IPS-20b (cell line): ENCODE data around the gene PACRG.

Source experiments
- H3K27ac ChIP-seq: one replicate; pipeline ENCODE4 v1.5.1; 2013; ENCODE audit warnings: low read length
- H3K27me3 ChIP-seq: 2 replicates; pipeline ENCODE4 v1.6.1; 2013; ENCODE audit warnings: mild to moderate bottlenecking, low read length, inconsistent platforms; ENCODE audit not compliant: insufficient read depth
- H3K36me3 ChIP-seq: 2 replicates; pipeline ENCODE4 v1.6.1; 2013; ENCODE audit warnings: low read depth, mild to moderate bottlenecking, inconsistent platforms, low read length, moderate library complexity; ENCODE audit not compliant: insufficient read depth
- H3K4me1 ChIP-seq: 2 replicates; pipeline ENCODE4 v1.6.1; 2013; ENCODE audit warnings: mild to moderate bottlenecking, control low read depth, inconsistent platforms, low read length, moderate library complexity; ENCODE audit not compliant: insufficient read depth
- H3K4me3 ChIP-seq: 2 replicates; pipeline ENCODE4 v1.5.1; 2013; ENCODE audit warnings: mild to moderate bottlenecking, low read length, inconsistent platforms
- H3K9ac ChIP-seq: 2 replicates; pipeline ENCODE4 v1.6.1; 2013; ENCODE audit warnings: low read depth, mild to moderate bottlenecking, inconsistent platforms, low read length, moderate library complexity
- H3K9me3 ChIP-seq: 2 replicates; pipeline ENCODE4 v1.6.1; 2013; ENCODE audit warnings: mild to moderate bottlenecking, low read depth, low read length, inconsistent platforms; ENCODE audit not compliant: insufficient read depth

Gene PACRG

GRCh38 chr6:162730502-162730901 lies 2.7 kb downstream of the PACRG start:
- Histone ChIP-seq H3K4me1 (peaks cover 7% of the 10 kb centered on the region; the same call in 1 of the 2 replicates), H3K9ac (no peak overlapping the region), H3K36me3 (no peaks in the 10 kb centered on the region), H3K27ac (no peak overlapping the region), H3K9me3 (no peaks in the 10 kb centered on the region), H3K27me3 (peaks cover 9% of the 10 kb centered on the region), H3K4me3 (no peak overlapping the region)

- H3K4me3 ChIP-seq: no peak overlapping the region
- no peaks in the 10 kb centered on the region for H3K27me3 ChIP-seq
- H3K9me3 ChIP-seq: no peaks in the 10 kb centered on the region
- no peaks in the 10 kb centered on the region for H3K36me3 ChIP-seq
- H3K4me1 ChIP-seq: peaks cover 5% of the 10 kb centered on the region; the same call in 1 of the 2 replicates
- H3K27ac ChIP-seq: no peak overlapping the region
- H3K9ac ChIP-seq: no peak overlapping the region
Observed at GRCh38 chr6:162733489-162733888, 5.7 kb downstream of the PACRG start.

- Histone ChIP-seq H3K36me3 (no peaks in the 10 kb centered on the region), H3K9me3 (no peaks in the 10 kb centered on the region), H3K4me1 (peaks cover 5% of the 10 kb centered on the region; the same call in 1 of the 2 replicates), H3K4me3 (no peak overlapping the region), H3K27me3 (no peaks in the 10 kb centered on the region), H3K27ac (no peak overlapping the region), H3K9ac (no peak overlapping the region)
Observed at GRCh38 chr6:162736961-162737360, 9.2 kb downstream of the PACRG start.

- Histone ChIP-seq H3K4me1 (no peaks in the 10 kb centered on the region), H3K9me3 (no peaks in the 10 kb centered on the region), H3K36me3 (no peaks in the 10 kb centered on the region), H3K27ac (no peak overlapping the region), H3K27me3 (no peaks in the 10 kb centered on the region), H3K9ac (no peak overlapping the region), H3K4me3 (no peak overlapping the region)
Observed at GRCh38 chr6:162750776-162751175, 23.0 kb downstream of the PACRG start.

- Histone ChIP-seq H3K9me3 (no peaks in the 10 kb centered on the region), H3K36me3 (no peaks in the 10 kb centered on the region), H3K4me3 (no peak overlapping the region), H3K27ac (no peak overlapping the region), H3K4me1 (no peaks in the 10 kb centered on the region), H3K27me3 (no peaks in the 10 kb centered on the region), H3K9ac (no peak overlapping the region)
Observed at GRCh38 chr6:162751211-162751859, 23.6 kb downstream of the PACRG start.

- no peaks in the 10 kb centered on the region for H3K36me3 ChIP-seq
- H3K9ac ChIP-seq: no peak overlapping the region
- H3K4me1 ChIP-seq: no peaks in the 10 kb centered on the region
- H3K9me3 ChIP-seq: no peaks in the 10 kb centered on the region
- no peak overlapping the region for H3K27ac ChIP-seq
- no peaks in the 10 kb centered on the region for H3K27me3 ChIP-seq
- no peak overlapping the region for H3K4me3 ChIP-seq
Observed at GRCh38 chr6:162753775-162754174, 26.0 kb downstream of the PACRG start.

GRCh38 chr6:162770136-162770535 lies 42.4 kb downstream of the PACRG start:
- Histone ChIP-seq H3K9me3 (no peaks in the 10 kb centered on the region), H3K4me1 (no peaks in the 10 kb centered on the region), H3K4me3 (no peak overlapping the region), H3K9ac (no peak overlapping the region), H3K27ac (no peak overlapping the region), H3K36me3 (no peaks in the 10 kb centered on the region), H3K27me3 (no peaks in the 10 kb centered on the region)

- H3K27me3 ChIP-seq: no peaks in the 10 kb centered on the region
- H3K9me3 ChIP-seq: no peaks in the 10 kb centered on the region
- H3K4me3 ChIP-seq: no peak overlapping the region
- H3K36me3 ChIP-seq: no peaks in the 10 kb centered on the region
- no peaks in the 10 kb centered on the region for H3K4me1 ChIP-seq
- no peak overlapping the region for H3K27ac ChIP-seq
- H3K9ac ChIP-seq: no peak overlapping the region
Observed at GRCh38 chr6:162770955-162771354, 43.2 kb downstream of the PACRG start.

GRCh38 chr6:162772466-162772865 lies 44.7 kb downstream of the PACRG start:
- no peak overlapping the region for H3K9ac ChIP-seq
- no peaks in the 10 kb centered on the region for H3K9me3 ChIP-seq
- H3K4me1 ChIP-seq: no peaks in the 10 kb centered on the region
- no peaks in the 10 kb centered on the region for H3K27me3 ChIP-seq
- no peak overlapping the region for H3K27ac ChIP-seq
- no peaks in the 10 kb centered on the region for H3K36me3 ChIP-seq
- no peak overlapping the region for H3K4me3 ChIP-seq

- Histone ChIP-seq H3K27me3 (no peaks in the 10 kb centered on the region), H3K4me1 (no peaks in the 10 kb centered on the region), H3K36me3 (no peaks in the 10 kb centered on the region), H3K9ac (no peak overlapping the region), H3K9me3 (no peaks in the 10 kb centered on the region), H3K4me3 (no peak overlapping the region), H3K27ac (no peak overlapping the region)
Observed at GRCh38 chr6:162773996-162774395, 46.2 kb downstream of the PACRG start.

- no peaks in the 10 kb centered on the region for H3K36me3 ChIP-seq
- no peak overlapping the region for H3K27ac ChIP-seq
- no peaks in the 10 kb centered on the region for H3K27me3 ChIP-seq
- H3K4me1 ChIP-seq: no peaks in the 10 kb centered on the region
- H3K4me3 ChIP-seq: no peak overlapping the region
- H3K9ac ChIP-seq: no peak overlapping the region
- H3K9me3 ChIP-seq: peaks cover 3% of the 10 kb centered on the region; the same call in 1 of the 2 replicates
Observed at GRCh38 chr6:162777091-162777490, 49.3 kb downstream of the PACRG start.

- Histone ChIP-seq H3K9ac (no peak overlapping the region), H3K36me3 (no peaks in the 10 kb centered on the region), H3K27ac (no peak overlapping the region), H3K27me3 (no peaks in the 10 kb centered on the region), H3K9me3 (peaks cover 3% of the 10 kb centered on the region; the same call in 1 of the 2 replicates), H3K4me1 (no peaks in the 10 kb centered on the region), H3K4me3 (no peak overlapping the region)
Observed at GRCh38 chr6:162778603-162779002, 50.8 kb downstream of the PACRG start.
